Activated CD8-positive, alpha-beta memory T cell treated with anti-CD3 and anti-CD28 coated beads, Interleukin-2, amount 50 U/mL, for 1 hour (primary cell): ENCODE measurements around the gene HECTD2.
"Not testable (repeated sequence)": the region's sequence is repeated elsewhere in the genome, so short reads cannot be mapped to it uniquely, and the experiment has no call there.

Source experiments
- DNase-seq: peaks from one replicate; pipeline ENCODE4 v3.0.0-alpha.2; 2020; ENCODE audit errors: extremely low read depth

The HECTD2 gene

DNA sequence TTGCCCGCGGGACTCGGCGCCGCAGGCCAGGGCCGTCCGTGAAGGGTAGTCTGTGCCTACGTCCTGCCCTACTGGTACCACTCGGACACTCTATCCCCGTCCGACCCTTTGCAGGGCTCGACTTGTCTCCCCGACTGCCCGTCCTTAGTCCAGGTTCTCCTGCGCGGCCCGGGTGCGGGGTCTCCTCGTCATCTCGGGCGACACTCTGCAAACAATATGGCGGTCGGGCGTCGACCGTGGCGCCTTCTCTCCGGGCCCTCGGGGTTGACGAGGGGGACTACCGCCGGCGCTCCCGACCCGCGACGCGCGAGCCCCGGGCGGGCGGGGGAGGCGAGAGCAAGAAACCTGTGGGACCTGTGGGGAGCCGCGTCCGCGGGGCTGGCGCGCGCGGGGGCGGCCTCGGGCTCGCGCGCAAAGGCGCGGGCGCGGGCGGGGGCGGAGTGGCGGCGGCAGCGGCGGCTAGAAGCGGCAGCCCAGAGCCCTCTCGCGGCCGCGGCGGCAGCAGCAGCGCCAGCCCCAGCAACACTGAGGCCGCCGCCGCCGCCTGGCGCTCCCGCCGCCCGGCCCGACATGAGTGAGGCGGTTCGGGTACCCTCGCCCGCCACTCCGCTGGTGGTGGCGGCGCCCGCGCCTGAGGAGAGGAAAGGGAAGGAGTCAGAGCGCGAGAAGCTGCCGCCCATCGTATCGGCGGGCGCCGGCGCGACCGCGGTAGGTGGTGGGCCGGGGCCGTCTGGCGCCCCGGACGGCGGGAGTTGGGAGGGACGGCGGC is at the start of gene HECTD2:
Gene HECTD2, plus strand, starts transcription at position 476 of the 769 bp plus-strand sequence. Its CDS starts 95 bp downstream, at position 571.
- DNase-seq: peak; percentile 40

GRCh38 chr10:91360461-91360860 is 49.7 kb upstream of the HECTD2 start:
- DNase-seq: no peak

GRCh38 chr10:91365519-91365918 is 44.6 kb upstream of the HECTD2 start:
- not testable (repeated sequence) for DNase-seq

GRCh38 chr10:91366704-91367103 is 43.4 kb upstream of the HECTD2 start:
- DNase-seq: no peak

DNA sequence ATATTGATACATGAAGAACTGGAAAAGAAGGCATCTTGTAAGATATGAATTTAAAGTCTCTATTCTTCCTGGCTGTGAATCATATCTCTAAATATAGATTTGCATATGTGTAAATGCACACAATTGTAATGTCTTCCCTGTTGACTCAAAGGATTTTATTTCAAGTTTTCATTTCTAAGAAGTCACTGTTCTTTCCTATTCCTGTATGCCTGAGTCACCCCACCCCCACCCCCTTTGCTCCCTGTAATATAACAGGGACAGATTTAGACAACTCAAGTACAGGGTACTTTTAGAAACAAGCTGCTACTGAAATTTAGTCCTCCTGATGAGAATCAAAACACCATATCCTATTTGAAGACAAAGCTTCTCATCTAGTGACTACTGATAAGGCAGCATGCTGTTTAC is 43.0 kb upstream of the HECTD2 start:
- DNase-seq: no peak

DNA sequence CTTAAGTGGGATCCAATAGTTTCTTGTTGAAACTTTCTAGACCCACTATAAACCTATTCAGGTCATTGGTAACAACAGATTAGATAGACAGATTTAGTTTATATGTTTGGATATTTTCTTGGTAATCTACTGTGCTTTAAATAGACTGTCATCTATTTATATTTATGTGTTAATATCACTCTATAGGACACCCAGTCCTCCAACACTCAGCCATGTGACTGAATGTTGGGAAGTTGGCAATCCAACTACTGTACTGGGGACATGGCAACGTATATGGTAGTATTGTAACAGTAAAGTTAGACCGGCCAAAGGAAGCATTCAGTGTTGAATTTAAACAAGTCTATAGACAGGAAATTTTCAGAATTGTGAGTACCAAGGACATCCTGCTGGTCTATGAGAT is 42.6 kb upstream of the HECTD2 start:
- DNase-seq: no peak

DNA sequence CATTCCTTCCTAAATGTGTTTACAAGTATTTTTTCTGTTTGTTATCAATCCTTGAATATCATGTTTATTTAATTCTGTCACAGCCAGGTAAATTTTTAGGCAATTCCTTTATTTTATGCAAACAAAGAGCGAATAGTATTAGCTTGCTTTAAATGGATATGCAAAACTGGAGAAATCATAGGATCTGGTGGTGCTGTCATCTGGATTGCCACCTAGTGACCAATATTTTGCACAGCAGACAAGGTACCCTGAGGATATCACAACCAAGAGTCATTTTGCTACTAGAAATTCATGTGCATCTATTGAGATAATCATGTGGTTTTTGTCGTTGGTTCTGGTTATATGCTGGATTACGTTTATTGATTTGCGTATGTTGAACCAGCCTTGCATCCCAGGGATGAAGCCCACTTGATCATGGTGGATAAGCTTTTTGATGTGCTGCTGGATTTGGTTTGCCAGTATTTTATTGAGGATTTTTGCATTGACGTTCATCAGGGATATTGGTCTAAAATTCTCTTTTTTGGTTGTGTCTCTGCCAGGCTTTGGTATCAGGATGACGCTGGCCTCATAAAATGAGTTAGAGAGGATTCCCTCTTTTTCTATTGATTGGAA is 40.1 kb upstream of the HECTD2 start:
- DNase-seq: not testable (repeated sequence)

- DNase-seq: no peak
Measured at GRCh38 chr10:91374052-91374451, 36.1 kb upstream of the HECTD2 start.

- peak; percentile 19 for DNase-seq
Measured at GRCh38 chr10:91378061-91378460, 32.1 kb upstream of the HECTD2 start.

GRCh38 chr10:91380873-91381256 is 29.3 kb upstream of the HECTD2 start:
- DNase-seq: no peak

DNA sequence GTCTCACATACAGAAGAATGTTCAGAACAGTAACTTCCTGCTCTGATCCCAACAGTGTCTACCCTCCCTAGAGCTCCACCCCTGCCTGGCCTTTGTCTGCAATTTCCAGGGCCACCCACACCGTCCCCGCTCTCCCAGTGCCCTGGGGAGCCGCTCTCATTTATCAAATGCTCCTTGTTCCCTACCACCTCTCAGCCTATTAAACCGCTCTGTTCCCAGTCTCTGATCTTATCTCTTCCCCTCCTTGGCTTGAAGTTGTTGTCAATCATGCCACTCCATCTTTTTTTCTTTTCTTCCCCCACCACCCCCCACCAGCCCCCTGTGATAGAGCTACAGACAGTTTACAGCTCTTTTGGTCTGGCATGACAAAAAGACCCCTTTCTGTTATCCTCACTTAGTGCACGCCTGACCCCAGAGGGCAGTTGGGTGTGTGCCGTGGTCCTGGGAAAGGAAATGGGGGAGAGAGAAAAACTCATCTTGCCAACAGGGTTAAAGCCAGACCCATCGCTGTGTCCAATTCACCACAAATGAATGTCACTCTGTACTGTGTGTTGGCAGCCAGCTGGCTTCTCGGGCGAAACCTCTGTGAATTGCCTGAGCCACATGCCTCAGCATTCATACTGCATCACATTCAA is 28.8 kb upstream of the HECTD2 start:
- DNase-seq: no peak

GRCh38 chr10:91385306-91386085 is 24.6 kb upstream of the HECTD2 start:
- DNase-seq: no peak

DNA sequence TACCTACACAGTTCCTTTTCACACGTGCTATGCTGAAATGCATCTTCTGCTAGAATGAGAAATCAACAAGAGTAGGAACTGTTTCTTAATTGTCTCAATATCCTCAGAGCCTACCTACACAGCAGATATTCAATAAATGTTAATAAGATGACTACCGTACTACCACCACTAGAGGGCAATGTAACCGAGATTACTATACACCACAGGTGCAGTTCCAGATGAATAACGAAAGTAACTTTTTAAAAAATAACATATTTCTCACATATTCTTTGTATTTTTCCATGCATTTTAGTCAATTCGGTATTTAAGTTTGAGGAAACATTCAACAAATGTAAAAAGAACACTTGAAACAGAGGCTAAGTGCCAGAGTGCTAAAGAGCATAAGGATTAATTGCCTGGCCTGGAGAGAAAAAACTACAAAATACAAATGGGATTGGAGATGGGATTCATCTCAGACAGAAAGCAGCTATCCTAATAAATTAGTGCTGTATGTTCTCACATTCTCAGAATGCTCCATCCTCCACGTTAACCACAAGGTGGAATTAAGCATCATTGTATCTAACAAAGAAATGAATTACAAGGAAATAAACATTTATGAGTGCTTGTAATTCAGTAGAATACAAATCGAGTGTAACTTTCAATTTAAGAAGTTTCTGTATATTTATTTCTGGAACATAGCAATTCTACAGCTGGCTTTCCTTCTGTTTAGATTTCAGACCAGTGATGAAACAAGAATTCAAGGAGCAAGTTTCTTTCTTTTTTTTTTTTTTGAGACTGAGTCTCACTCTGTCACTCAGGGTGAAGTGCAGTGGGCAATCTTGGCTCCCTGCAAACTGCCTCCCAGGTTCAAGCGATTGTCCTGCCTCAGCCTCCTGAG is 20.3 kb upstream of the HECTD2 start:
- DNase-seq: no peak

- not testable (repeated sequence) for DNase-seq
Measured at GRCh38 chr10:91390513-91390825, 19.7 kb upstream of the HECTD2 start.

GRCh38 chr10:91391920-91392319 is 18.2 kb upstream of the HECTD2 start:
- no peak for DNase-seq

DNA sequence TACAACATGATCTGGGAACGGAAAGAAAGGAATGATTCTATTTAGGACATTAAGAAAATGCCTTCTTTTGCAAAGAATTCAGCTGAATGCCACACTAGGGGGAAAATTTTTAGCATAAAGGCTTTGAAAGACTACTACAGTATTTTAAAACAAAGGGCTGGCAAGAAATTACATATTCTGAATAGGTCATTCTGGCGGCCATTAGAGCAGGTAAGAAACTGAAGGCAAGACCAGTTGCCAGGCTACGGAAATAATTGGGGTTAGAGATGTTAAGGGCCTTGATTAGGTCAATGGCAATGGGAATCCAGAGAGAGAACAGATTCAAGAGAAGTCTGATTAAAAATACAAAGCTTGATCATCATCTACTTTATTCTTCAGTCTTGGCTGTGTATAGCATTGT is 3.8 kb upstream of the HECTD2 start:
- DNase-seq: no peak

- DNase-seq: no peak
Measured at GRCh38 chr10:91409069-91409868, 875 bp upstream of the HECTD2 start.

GRCh38 chr10:91410638-91411371 is 661 bp downstream of the HECTD2 start:
- no peak for DNase-seq

GRCh38 chr10:91411621-91412020 is 1.5 kb downstream of the HECTD2 start:
- no peak for DNase-seq
